ENCODE data around the gene INF2. TPM values are rescaled to one million over a fixed set of nuclear protein-coding genes. Genes with fewer than 3 reads are reported as not detected.

INF2 gene
- total and polyA plus RNA-seq, 9 of the 15 experiments (the other 6 are each of a cell fraction or from before 2014, with no cell fraction given) = 0.56 to 31.3 (median 7.8) TPM

DNA sequence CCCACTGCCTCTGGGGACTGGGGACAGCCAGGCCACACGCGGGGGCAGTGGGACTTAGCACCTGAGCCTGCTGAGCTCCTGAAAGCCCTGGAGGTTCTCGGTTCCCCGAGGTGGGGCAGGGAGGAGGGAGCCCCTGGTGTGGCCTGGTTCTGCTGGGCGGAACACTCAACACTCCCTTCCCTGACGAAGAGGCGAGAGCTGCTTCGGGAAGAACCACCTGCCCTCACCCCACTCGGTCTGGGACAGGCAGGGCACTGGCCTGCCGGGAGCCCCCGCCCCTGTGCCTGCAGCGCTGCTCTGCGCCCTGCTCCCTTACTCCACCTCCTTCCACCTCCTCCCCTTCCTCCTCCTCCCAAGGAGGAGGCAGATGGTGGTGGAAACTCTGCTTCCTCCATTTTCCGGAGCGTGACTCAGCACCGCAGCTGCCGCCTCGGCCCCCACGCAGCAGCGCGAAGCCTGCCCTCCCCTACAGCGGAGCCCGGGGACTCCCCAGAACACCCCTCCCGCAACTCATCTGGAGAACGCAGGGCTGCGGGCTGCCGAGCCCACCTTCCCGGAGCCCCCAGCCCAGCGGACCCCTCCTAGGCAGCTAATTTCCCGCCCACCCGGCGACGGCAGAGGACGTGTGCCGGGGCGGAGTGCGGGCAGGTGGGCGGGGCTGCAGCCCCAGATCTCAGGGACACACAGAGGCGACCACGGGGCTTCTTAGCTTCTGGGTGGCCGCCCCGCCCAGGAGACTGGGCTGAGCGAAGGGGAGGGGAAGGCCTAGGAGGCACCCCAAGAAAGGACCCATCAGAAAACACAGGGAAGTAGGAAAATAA, 11.7 kb upstream of the INF2 start (continued):
- TF ChIP-seq ZBTB1 (CRISPR knock-in tag; IDR thresholded peaks at IDR 0.05; ENCODE audit: borderline replicate concordance, low read depth) (0 out of 2 replicates have a peak, but pooled peaks have one; percentile 21), ZNF316 (IDR thresholded peaks at IDR 0.05) (peak; percentile 95), ASH1L (IDR thresholded peaks at IDR 0.05; ENCODE audit: borderline replicate concordance, low read depth, partially characterized antibody) (no peak), ZBED1 (IDR thresholded peaks at IDR 0.05) (no peak), NFE2L1 (tag; IDR thresholded peaks at IDR 0.05; ENCODE audit: borderline replicate concordance, low read depth) (peak; percentile 72), BRF1 (IDR thresholded peaks at IDR 0.05; ENCODE audit: borderline replicate concordance, extremely low read depth, insufficient read length) (no peak), TEAD4 (IDR thresholded peaks at IDR 0.05; ENCODE audit: low read length) (no peak), TEAD4 (CRISPR knock-in tag; IDR thresholded peaks at IDR 0.05; ENCODE audit: borderline replicate concordance) (peak; percentile 38; the same call in 1 of the 2 replicates), ZNF121 (CRISPR knock-in tag; conservative IDR thresholded peaks at IDR 0.05) (no peak), U2AF1 (optimal IDR thresholded peaks at IDR 0.05; ENCODE audit: low read depth, low read length) (no peak), SIRT6 (IDR thresholded peaks at IDR 0.05; ENCODE audit: low read depth, low read length) (no peak)
- TF ChIP-seq, protein P1, sequence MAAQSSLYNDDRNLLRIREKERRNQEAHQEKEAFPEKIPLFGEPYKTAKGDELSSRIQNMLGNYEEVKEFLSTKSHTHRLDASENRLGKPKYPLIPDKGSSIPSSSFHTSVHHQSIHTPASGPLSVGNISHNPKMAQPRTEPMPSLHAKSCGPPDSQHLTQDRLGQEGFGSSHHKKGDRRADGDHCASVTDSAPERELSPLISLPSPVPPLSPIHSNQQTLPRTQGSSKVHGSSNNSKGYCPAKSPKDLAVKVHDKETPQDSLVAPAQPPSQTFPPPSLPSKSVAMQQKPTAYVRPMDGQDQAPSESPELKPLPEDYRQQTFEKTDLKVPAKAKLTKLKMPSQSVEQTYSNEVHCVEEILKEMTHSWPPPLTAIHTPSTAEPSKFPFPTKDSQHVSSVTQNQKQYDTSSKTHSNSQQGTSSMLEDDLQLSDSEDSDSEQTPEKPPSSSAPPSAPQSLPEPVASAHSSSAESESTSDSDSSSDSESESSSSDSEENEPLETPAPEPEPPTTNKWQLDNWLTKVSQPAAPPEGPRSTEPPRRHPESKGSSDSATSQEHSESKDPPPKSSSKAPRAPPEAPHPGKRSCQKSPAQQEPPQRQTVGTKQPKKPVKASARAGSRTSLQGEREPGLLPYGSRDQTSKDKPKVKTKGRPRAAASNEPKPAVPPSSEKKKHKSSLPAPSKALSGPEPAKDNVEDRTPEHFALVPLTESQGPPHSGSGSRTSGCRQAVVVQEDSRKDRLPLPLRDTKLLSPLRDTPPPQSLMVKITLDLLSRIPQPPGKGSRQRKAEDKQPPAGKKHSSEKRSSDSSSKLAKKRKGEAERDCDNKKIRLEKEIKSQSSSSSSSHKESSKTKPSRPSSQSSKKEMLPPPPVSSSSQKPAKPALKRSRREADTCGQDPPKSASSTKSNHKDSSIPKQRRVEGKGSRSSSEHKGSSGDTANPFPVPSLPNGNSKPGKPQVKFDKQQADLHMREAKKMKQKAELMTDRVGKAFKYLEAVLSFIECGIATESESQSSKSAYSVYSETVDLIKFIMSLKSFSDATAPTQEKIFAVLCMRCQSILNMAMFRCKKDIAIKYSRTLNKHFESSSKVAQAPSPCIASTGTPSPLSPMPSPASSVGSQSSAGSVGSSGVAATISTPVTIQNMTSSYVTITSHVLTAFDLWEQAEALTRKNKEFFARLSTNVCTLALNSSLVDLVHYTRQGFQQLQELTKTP (IDR thresholded peaks at IDR 0.05; ENCODE audit: low read depth in 1 of 2, partially characterized antibody in 2 of 2) = no peak
- TF ChIP-seq, protein P2, sequence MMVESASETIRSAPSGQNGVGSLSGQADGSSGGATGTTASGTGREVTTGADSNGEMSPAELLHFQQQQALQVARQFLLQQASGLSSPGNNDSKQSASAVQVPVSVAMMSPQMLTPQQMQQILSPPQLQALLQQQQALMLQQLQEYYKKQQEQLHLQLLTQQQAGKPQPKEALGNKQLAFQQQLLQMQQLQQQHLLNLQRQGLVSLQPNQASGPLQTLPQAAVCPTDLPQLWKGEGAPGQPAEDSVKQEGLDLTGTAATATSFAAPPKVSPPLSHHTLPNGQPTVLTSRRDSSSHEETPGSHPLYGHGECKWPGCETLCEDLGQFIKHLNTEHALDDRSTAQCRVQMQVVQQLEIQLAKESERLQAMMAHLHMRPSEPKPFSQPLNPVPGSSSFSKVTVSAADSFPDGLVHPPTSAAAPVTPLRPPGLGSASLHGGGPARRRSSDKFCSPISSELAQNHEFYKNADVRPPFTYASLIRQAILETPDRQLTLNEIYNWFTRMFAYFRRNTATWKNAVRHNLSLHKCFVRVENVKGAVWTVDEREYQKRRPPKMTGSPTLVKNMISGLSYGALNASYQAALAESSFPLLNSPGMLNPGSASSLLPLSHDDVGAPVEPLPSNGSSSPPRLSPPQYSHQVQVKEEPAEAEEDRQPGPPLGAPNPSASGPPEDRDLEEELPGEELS (CRISPR knock-in tag; IDR thresholded peaks at IDR 0.05; ENCODE audit: borderline replicate concordance) = no peak
- TF ChIP-seq, protein P3, sequence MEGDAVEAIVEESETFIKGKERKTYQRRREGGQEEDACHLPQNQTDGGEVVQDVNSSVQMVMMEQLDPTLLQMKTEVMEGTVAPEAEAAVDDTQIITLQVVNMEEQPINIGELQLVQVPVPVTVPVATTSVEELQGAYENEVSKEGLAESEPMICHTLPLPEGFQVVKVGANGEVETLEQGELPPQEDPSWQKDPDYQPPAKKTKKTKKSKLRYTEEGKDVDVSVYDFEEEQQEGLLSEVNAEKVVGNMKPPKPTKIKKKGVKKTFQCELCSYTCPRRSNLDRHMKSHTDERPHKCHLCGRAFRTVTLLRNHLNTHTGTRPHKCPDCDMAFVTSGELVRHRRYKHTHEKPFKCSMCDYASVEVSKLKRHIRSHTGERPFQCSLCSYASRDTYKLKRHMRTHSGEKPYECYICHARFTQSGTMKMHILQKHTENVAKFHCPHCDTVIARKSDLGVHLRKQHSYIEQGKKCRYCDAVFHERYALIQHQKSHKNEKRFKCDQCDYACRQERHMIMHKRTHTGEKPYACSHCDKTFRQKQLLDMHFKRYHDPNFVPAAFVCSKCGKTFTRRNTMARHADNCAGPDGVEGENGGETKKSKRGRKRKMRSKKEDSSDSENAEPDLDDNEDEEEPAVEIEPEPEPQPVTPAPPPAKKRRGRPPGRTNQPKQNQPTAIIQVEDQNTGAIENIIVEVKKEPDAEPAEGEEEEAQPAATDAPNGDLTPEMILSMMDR (IDR thresholded peaks at IDR 0.05 in 2 of 3, conservative IDR thresholded peaks at IDR 0.05 in 1 of 3; ENCODE audit: insufficient read depth in 2 of 3, low read depth in 1 of 3, low read length in 3 of 3) = no peak
- TF ChIP-seq, protein P4, sequence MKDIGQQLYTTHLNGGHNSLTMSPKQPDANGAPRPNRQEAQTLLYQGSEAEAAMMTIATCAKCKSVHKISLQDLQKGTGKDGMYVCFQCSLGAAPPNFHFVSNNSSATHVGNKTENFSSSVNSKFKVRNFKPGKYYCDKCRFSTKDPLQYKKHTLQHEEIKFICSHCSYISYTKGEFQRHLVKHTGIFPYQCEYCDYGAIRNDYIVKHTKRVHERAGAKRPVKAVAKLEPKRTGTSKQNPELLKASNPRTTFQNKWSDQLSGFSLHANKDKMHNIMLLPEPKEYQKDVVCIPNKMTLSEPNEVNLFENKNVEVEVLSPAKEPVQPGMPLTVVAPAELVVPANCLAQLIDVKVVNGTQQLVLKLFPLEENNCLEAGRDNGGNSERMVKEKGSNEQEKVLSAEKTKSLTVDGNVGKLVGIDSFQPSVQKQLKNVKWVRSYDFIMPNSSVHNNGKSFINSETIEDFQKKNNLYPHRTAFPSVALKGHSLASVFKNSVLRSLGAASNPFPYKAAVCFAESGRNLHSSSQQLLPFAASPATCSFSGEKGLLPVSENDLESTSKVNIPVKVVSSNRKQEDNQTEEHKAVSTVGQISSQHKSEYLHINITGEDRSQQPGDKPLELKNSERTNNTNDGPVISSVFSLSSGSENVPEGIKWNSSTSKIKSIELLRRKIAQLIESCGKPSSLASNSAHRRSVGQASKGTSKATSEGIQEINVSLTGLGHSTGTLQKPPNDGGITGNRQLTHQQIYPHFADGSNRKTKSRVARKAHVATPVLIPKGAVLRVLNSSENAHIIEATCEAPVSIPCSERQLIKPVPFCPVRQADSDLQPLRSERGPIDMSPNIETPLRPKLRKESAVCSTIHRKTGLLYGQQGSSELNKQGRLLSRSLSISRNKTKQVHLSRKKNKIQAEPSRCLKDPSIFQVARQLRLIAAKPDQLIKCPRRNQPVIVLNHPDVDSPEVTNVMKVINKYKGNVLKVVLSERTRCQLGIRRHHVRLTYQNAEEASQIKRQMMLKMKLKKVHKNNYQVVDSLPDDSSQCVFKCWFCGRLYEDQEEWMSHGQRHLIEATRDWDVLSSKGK (CRISPR knock-in tag; IDR thresholded peaks at IDR 0.05) = no peak

Measured in K562 (cell line).